Superior temporal gyrus (tissue), 1 donor: ENCODE results near the gene PGAM4.
"Not testable (repeated sequence)": the region's sequence is repeated elsewhere in the genome, so short reads cannot be mapped to it uniquely, and the experiment has no call there.

Source experiments
- DNase-seq: peaks from one replicate; pipeline ENCODE4 v3.0.0-alpha.2; 2016; ENCODE audit errors: extremely low spot score

PGAM4 gene

DNA sequence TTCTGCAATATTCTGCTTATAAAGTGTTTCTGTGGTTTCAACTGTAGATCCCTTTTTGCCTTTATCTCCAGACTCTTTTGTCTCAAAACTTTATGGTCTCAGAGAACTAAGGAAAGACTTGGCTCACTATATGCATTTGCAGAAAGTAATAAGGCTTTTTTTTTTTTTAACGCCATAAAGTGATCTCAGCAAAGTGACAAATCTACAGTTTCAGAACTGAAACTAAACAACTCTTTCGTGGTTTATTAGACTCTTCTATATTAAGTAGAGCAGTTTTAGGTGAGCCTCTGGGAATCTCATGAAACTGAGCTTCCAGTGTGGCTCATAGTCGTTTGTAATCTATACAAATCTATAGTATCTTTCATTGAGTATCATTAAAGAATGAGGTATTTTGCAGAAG lies 43.7 kb downstream of the PGAM4 start:
- DNase-seq: no peak

DNA sequence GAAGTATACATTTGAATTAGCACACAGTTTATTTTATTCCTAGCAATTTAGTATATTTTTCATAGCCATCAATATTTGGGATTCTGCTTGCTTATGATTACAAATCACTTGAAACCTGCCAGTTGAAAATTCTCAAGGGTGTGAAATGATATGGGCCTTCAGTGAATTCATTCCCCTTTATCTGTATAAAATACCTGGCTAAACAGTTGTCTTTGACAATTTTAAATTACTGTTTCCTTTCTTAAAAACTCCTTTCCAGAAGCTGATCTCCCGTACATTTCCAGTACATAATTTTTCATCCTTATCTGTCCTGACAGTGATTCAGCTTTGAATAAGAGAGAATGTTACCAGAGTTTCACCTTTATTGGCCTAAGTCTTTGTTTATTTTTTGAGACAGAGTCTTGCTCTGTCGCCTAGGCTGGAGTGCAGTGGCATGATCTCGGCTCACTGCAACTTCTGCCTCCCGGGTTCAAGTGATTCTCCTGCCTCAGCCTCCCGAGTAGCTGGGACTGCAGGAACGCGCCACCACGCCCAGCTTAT lies 45.0 kb downstream of the PGAM4 start:
- DNase-seq: no peak

DNA sequence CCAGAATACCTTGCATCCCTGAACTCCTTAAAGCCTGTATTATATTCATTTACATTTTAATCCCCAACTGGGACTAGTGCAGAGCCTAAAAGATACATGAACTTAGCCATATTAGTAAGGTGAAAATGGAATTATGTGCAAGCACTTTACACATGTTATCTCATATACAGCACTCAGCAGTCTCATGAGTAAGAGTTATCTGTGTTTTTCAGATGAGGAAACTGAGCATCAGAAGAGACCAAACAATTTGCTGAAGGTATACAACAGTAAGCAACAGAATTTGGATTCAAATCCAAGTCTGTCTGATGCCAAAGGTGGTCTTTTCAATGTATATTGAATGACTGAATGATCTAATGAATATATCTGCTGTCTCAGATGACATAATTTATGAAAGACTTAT lies 46.7 kb downstream of the PGAM4 start:
- no peak for DNase-seq

DNA sequence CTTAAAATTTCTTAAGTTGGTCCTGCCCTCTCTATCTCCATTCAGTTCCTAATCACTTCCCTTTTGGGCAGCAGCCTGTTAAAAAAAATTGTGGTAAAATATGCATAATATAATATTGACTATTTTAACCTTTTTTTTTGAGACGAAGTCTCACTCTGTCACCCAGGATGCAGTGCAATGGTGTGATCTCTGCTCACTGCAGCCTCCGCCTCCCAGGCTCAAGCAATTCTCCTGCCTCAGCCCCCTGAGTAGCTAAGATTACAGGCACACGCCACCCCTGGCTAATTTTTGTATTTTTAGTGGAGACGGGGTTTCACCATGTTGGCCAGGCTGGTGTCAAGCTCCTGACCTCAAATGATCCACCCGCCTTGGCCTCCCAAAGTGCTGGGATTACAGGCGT lies 50.1 kb downstream of the PGAM4 start:
- DNase-seq: not testable (repeated sequence)

DNA sequence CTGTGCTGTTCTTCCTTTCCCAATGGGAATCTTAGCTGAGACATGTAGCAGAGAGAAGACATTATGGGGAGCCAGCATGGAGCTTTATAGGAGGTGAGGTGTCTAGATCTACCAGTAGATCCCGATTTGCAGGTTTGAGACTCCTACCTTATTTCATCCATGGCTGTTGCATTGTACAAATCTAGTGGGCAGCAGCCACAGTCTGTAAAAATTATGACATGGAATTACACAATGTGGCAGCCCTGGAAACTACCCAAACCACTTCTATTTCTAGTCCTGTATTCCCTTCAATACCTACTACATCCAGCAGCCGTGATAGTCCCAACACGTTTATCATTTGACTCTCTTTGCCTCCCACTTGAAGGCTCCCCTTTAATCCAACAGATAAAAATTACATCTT lies 50.9 kb downstream of the PGAM4 start:
- DNase-seq: no peak
